IPS-15b (cell line): ENCODE data around the gene NUP35.
A peak's percentile ranks its signal among the peaks of the same experiment; 100 is the strongest.
"Not testable (repeated sequence)": the region's sequence is repeated elsewhere in the genome, so short reads cannot be mapped to it uniquely, and the experiment has no call there.

Source experiments
- H3K27me3 ChIP-seq: one replicate; pipeline ENCODE4 v1.6.1; 2013; ENCODE audit warnings: low read length; ENCODE audit not compliant: control insufficient read depth, insufficient read depth
- H3K36me3 ChIP-seq: one replicate; pipeline ENCODE4 v1.6.1; 2013; ENCODE audit warnings: low read length; ENCODE audit not compliant: control insufficient read depth, insufficient read depth
- H3K4me1 ChIP-seq: one replicate; pipeline ENCODE4 v1.6.1; 2013; ENCODE audit warnings: mild to moderate bottlenecking, low read length; ENCODE audit not compliant: control insufficient read depth, insufficient read depth
- H3K4me3 ChIP-seq: one replicate; pipeline ENCODE4 v1.5.1; 2013; ENCODE audit warnings: low read depth, low read length
- H3K9ac ChIP-seq: one replicate; pipeline ENCODE4 v1.6.1; 2013; ENCODE audit warnings: low read depth, mild to moderate bottlenecking, low read length
- H3K9me3 ChIP-seq: one replicate; pipeline ENCODE4 v1.6.1; 2013; ENCODE audit warnings: mild to moderate bottlenecking, low read length; ENCODE audit not compliant: control insufficient read depth, insufficient read depth

NUP35 gene

DNA sequence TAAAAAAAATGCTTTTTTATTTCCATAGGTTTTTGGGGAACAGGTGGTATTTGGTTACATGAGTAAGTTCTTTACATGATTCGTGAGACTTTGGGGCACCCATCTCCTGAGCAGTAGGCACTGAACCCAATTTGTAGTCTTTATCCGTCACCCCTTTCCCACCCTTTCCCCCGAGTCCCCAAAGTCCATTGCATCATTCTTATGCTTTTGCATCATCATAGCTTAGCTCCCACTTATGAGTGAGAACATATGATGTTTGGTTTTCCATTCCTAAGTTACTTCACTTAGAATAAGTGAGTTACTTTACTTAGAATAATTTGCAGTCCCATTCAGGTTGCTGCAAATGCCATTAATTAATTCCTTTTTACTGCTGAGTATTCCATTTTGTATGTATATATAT lies 28.0 kb downstream of the NUP35 start:
- not testable (repeated sequence) for H3K36me3 ChIP-seq, H3K4me3 ChIP-seq, H3K9ac ChIP-seq

DNA sequence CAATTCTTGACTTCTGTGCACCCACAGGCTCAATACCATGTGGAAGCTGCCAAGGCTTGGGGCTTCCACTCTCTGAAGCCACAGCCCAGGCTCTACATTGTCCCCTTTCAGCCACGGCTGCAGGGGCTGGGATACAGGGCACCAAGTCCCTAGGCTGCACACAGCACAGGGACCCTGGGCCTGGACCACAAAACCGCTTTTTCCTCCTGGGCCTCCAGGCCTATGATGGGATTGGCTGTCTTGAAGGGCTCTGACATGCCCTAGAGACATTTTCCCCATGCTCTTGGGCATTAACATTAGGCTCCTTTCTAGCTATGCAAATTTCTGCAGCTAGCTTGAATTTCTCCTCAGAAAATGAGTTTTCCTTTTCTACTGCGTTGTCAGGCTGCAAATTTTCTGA lies 29.7 kb downstream of the NUP35 start:
- Histone ChIP-seq H3K36me3 (peaks cover 8% of the 10 kb centered on the region), H3K4me1 (no peaks in the 10 kb centered on the region), H3K9ac (no peak overlapping the region), H3K4me3 (no peak overlapping the region), H3K9me3 (peaks cover 3% of the 10 kb centered on the region), H3K27me3 (no peaks in the 10 kb centered on the region)

More for the DNA sequence above, 28.0 kb downstream of the NUP35 start:
- H3K27me3 ChIP-seq, H3K9me3 ChIP-seq, H3K4me1 ChIP-seq: not testable (repeated sequence)

DNA sequence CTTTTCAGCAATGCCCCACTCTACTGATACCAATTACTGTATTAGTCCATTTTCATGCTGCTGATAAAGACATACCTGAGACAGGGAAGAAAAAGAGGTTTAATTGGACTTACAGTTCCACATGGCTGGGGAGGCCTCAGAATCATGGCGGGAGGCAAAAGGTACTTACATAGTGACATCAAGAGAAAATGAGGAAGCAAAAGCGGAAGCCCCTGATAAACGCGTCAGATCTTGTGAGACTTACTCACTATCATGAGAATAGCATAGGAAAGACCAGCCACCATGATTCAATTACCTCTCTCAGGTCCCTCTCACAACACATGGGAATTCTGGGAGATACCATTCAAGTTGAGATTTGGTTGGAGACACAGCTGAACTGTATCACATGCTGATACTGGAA lies 30.5 kb downstream of the NUP35 start:
- H3K27me3 ChIP-seq = not testable (repeated sequence)

DNA sequence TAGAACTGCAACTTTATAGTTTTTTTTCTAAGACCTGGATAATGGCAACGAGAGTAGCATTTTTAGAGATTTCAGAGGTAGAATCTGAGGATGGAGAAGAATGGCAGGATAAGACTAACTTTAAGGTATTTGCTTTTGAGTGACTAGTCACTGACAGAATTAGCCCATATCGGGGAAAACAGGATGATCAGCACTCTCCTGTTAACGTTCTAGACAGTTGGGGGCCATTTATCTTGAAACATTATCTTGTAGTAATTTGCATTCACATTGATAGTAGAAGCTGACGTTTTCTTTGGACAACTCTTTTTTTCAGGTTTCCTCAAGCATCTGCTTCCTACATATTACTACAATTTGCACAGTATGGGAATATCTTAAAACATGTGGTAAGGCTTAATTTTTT lies 32.9 kb downstream of the NUP35 start:
- Histone ChIP-seq H3K4me1 (no peaks in the 10 kb centered on the region), H3K9ac (no peak overlapping the region), H3K9me3 (peaks cover 3% of the 10 kb centered on the region), H3K4me3 (no peak overlapping the region), H3K27me3 (no peaks in the 10 kb centered on the region), H3K36me3 (peaks cover 10% of the 10 kb centered on the region)

More for the DNA sequence above, 30.5 kb downstream of the NUP35 start:
- H3K36me3 ChIP-seq, H3K4me1 ChIP-seq, H3K9ac ChIP-seq, H3K9me3 ChIP-seq, H3K4me3 ChIP-seq: not testable (repeated sequence)

- H3K36me3 ChIP-seq = peaks cover 6% of the 10 kb centered on the region
- no peak overlapping the region for H3K9ac ChIP-seq
- H3K4me1 ChIP-seq = no peaks in the 10 kb centered on the region
- no peaks in the 10 kb centered on the region for H3K27me3 ChIP-seq
- no peak overlapping the region for H3K4me3 ChIP-seq
- no peaks in the 10 kb centered on the region for H3K9me3 ChIP-seq
These were observed 38.1 kb downstream of the NUP35 start for GRCh38 chr2:183162362-183162761.

DNA sequence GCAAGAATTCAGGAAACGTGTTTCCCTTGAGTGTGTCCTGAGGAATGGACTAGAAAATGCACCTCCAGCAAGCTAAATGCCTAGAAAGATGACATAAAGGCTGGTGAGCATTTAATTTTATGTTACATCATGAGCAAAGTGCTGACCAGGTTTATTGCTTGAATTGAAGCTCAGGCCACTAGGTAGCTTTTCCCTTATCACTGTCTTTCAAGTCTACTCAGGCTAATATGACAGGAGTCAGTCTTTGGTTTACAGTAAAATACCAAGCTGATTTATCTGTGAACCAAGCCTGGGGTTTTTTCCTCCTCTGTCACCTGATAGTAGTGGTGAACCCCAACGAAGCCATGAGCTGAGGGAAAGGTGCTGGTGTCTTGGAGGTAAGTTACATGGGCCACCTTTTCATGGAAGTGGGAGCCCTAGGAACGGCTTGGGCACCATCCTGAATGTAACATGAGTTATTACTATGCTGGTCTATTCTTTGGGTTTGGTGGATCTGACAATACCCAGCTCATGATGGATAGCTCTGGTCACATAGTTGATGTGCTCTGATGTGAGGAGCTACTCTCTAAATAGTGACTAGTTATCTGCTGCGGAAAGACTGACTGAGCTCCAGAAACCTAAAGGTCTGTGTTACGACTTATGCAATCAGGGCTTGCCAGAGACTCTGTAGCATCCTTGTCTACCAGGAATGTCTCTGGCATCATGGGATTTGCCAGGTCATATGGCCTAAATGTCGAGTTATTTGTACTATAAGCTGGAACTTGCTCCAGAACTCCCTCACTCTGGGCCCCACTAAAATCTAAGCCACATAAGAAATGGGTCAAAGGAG lies 39.8 kb downstream of the NUP35 start:
- no peaks in the 10 kb centered on the region for H3K4me1 ChIP-seq
- H3K4me3 ChIP-seq = no peak overlapping the region
- no peak overlapping the region for H3K9ac ChIP-seq
- H3K9me3 ChIP-seq = no peaks in the 10 kb centered on the region
- no peaks in the 10 kb centered on the region for H3K27me3 ChIP-seq
- peaks cover 6% of the 10 kb centered on the region for H3K36me3 ChIP-seq

DNA sequence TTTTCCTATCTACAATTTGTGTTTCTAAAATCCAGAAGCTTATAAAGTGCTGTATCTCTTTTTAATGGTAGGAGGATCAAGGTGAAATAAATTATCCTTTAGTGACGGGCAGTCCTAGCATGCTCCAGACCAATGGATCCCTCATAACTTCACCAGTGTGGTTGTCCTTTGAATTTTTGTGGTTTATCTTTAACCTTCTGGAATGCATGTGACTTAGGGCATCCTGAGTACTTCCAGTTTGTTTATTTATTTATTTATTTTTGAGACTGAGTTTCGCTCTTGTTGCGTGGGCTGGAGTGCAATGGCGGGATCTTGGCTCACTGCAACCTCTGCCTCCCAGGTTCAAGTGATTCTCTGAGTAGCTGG lies 40.4 kb downstream of the NUP35 start:
- no peak overlapping the region for H3K9ac ChIP-seq
- peaks cover 6% of the 10 kb centered on the region for H3K36me3 ChIP-seq
- no peaks in the 10 kb centered on the region for H3K9me3 ChIP-seq
- H3K27me3 ChIP-seq = no peaks in the 10 kb centered on the region
- H3K4me1 ChIP-seq = no peaks in the 10 kb centered on the region
- H3K4me3 ChIP-seq = no peak overlapping the region

- no peaks in the 10 kb centered on the region for H3K4me1 ChIP-seq
- H3K36me3 ChIP-seq = peaks cover 6% of the 10 kb centered on the region
- H3K4me3 ChIP-seq = no peak overlapping the region
- H3K27me3 ChIP-seq = no peaks in the 10 kb centered on the region
- no peaks in the 10 kb centered on the region for H3K9me3 ChIP-seq
- H3K9ac ChIP-seq = no peak overlapping the region
These were observed 42.0 kb downstream of the NUP35 start for GRCh38 chr2:183166210-183166609.

DNA sequence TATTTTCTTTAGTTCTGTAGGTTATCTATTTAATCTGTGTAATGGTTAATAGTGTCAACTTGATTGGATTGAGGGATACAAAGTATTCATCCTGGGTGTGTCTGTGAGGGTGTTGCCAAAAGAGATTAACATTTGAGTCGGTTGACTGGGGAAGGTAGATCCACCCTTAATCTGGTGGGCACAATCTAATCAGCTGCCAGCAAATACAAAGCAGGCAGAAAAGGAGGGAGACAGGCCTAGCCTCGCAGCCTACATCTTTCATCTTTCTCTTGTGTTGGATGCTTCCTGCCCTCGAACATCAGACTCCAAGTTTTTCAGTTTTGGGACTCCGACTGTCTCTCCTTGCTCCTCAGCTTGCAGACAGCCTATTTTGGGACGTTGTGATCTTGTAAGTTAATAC lies 42.7 kb downstream of the NUP35 start:
- H3K4me1 ChIP-seq, H3K36me3 ChIP-seq, H3K27me3 ChIP-seq, H3K9ac ChIP-seq, H3K9me3 ChIP-seq, H3K4me3 ChIP-seq: not testable (repeated sequence)

- Histone ChIP-seq H3K9ac (peak overlapping the region; percentile 47), H3K4me1 (no peaks in the 10 kb centered on the region), H3K36me3 (no peaks in the 10 kb centered on the region), H3K9me3 (no peaks in the 10 kb centered on the region), H3K4me3 (no peak overlapping the region), H3K27me3 (no peaks in the 10 kb centered on the region)
These were observed 48.1 kb downstream of the NUP35 start for GRCh38 chr2:183172220-183172887.

DNA sequence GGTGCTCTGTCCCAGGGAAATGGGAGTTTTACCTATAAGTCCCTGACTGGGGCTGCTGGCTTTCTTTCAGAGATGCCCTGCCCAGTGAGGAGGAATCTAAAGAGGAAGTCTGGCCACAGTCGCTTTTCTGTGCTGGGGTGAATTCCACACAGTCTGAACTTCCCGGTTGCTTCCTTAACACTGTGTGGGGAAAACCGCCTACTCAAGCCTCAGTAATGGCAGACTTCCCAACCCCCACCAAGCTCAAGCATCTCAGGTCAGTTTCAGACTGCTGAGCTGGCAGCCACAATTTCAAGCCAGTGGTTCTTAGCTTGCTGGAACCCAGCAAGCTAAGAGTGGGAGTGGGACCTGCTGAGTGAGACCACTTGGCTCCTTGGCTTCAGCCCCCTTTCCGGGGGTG lies 54.9 kb downstream of the NUP35 start:
- no peak overlapping the region for H3K4me3 ChIP-seq
- H3K36me3 ChIP-seq = peaks cover 20% of the 10 kb centered on the region
- H3K27me3 ChIP-seq = no peaks in the 10 kb centered on the region
- H3K9me3 ChIP-seq = no peaks in the 10 kb centered on the region
- H3K9ac ChIP-seq = no peak overlapping the region
- H3K4me1 ChIP-seq = no peaks in the 10 kb centered on the region

DNA sequence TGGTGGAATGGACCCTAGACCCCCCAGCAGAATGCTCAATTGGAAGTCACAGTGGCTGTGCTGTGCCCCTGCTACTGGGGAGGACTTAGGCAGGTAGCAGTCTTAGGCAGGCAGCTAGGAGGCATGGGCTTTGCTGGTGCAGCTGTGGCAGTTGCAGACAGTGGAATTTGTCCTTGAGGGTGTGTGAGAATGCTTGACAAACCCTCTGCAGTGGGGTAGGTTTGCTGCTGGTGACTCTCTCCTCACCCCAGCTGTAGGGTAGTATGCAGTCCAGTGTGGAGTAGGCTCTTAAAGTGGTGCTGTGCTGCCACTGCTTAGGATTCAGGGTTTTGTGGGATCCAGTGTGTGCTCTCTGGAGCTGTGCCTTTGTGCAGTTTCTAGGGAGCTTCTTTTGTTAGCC lies 61.3 kb downstream of the NUP35 start:
- no peak overlapping the region for H3K9ac ChIP-seq
- no peaks in the 10 kb centered on the region for H3K27me3 ChIP-seq
- H3K9me3 ChIP-seq = no peaks in the 10 kb centered on the region
- H3K4me3 ChIP-seq = no peak overlapping the region
- peaks cover 10% of the 10 kb centered on the region for H3K36me3 ChIP-seq
- H3K4me1 ChIP-seq = no peaks in the 10 kb centered on the region
